Gastrocnemius medialis (tissue), 4 donors: ENCODE data around the gene SOX21. TPM values are rescaled to one million over a fixed set of nuclear protein-coding genes. Genes with fewer than 3 reads are reported as not detected.

Experiments used
- ATAC-seq, 2 donors: fragments of 150-250 bp; one replicate each; pipeline ENCODE4 v1.9.1; 2016
- DNase-seq, 2 donors: peaks; one replicate each; pipeline ENCODE4 v3.0.0-alpha.2; 2019
- H3K27ac ChIP-seq, 4 donors: fragments of 200-600 bp; sonication (generic); 1 replicate in 1 of 4; 2 replicates in 3 of 4; pipeline ENCODE4 v1.5.1; 2016 to 2018; ENCODE audit warnings: mild to moderate bottlenecking in 2 of 4, moderate library complexity in 1 of 4
- H3K27me3 ChIP-seq, 3 donors: fragments of 200-600 bp; sonication (generic) in 2 of 3; 1 replicate in 1 of 3; 2 replicates in 2 of 3; pipeline versions ENCODE4 v1.5.1 to v1.6.0; 2016 to 2019; ENCODE audit warnings: mild to moderate bottlenecking in 1 of 3, moderate library complexity in 1 of 3
- H3K36me3 ChIP-seq, 2 donors: fragments of 200-600 bp; sonication (generic) in 1 of 2; one replicate each; pipeline ENCODE4 v1.5.1; 2017 to 2018
- H3K4me1 ChIP-seq, 2 donors: fragments of 200-600 bp; sonication (generic) in 1 of 2; one replicate each; pipeline ENCODE4 v1.5.1; 2016 to 2017; ENCODE audit warnings: mild to moderate bottlenecking in 2 of 2
- H3K4me3 ChIP-seq, 4 donors: fragments of 200-600 bp; sonication (generic) in 3 of 4; 1 replicate in 1 of 4; 2 replicates in 3 of 4; pipeline ENCODE4 v1.5.1; 2016 to 2019; ENCODE audit warnings: mild to moderate bottlenecking in 2 of 4
- H3K9me3 ChIP-seq, 3 donors: fragments of 200-600 bp; sonication (generic) in 2 of 3; 1 replicate in 1 of 3; 2 replicates in 2 of 3; pipeline ENCODE4 v1.5.1; 2016 to 2019
- POLR2A ChIP-seq, 2 donors: fragments of 450-650 bp; IDR thresholded peaks; one replicate each; pipeline ENCODE4 v1.6.1; 2017; ENCODE audit warnings: antibody characterized with exemption in 2 of 2, mild to moderate bottlenecking in 2 of 2, moderate library complexity in 2 of 2
- in situ Hi-C, 4 donors: fragments of 200-750 bp; cut with MboI; loops; one replicate each; pipeline versions ENCODE4 v1.15.0 to v1.8.0; 2017; ENCODE audit warnings: low sequenced_read_pairs in 4 of 4
- intact Hi-C: fragments of 100-400 bp; cut with DNase I; formaldehyde crosslinking; loops from one replicate; pipeline ENCODE4 v1.15.1; 2023; ENCODE audit warnings: low total_unique reads
- total RNA-seq, 4 donors: library from RNA; depleted of rRNA; stranded (reverse); fragments of >200 nt; gene quantifications; one replicate each; pipeline versions ENCODE4 v1.1.0 to v1.2.3, GENCODE V29; 2016
- TF ChIP-seq, protein P1 (sequence below), 5 experiments: fragments of 450-650 bp in 3 of 5; fragments of 200-600 bp in 2 of 5; sonication (generic) in 2 of 5; IDR thresholded peaks in 4 of 5; conservative IDR thresholded peaks in 1 of 5; 1 replicate in 4 of 5; 2 replicates in 1 of 5; pipeline ENCODE4 v1.5.1; 2016 to 2019; ENCODE audit warnings: antibody characterized with exemption in 5 of 5, mild to moderate bottlenecking in 3 of 5, moderate library complexity in 3 of 5

The SOX21 gene
- total RNA-seq, 4 donors from 2014 or later = not detected

- DNase-seq (no peak), ATAC-seq (no peak)
- in situ Hi-C loops (no loop called here), intact Hi-C loops (no loop called here)
- no peaks in the 10 kb centered on the region for H3K4me1 ChIP-seq
- no peak overlapping the region for H3K4me3 ChIP-seq
- no peaks in the 10 kb centered on the region for H3K9me3 ChIP-seq
- no peak for TF ChIP-seq POLR2A (IDR thresholded peaks at IDR 0.05)
- TF ChIP-seq, protein P1, sequence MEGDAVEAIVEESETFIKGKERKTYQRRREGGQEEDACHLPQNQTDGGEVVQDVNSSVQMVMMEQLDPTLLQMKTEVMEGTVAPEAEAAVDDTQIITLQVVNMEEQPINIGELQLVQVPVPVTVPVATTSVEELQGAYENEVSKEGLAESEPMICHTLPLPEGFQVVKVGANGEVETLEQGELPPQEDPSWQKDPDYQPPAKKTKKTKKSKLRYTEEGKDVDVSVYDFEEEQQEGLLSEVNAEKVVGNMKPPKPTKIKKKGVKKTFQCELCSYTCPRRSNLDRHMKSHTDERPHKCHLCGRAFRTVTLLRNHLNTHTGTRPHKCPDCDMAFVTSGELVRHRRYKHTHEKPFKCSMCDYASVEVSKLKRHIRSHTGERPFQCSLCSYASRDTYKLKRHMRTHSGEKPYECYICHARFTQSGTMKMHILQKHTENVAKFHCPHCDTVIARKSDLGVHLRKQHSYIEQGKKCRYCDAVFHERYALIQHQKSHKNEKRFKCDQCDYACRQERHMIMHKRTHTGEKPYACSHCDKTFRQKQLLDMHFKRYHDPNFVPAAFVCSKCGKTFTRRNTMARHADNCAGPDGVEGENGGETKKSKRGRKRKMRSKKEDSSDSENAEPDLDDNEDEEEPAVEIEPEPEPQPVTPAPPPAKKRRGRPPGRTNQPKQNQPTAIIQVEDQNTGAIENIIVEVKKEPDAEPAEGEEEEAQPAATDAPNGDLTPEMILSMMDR (IDR thresholded peaks at IDR 0.05 in 4 of 5, conservative IDR thresholded peaks at IDR 0.05 in 1 of 5) = no peak
- no peak overlapping the region for H3K27ac ChIP-seq
- H3K36me3 ChIP-seq = no peaks in the 10 kb centered on the region
- peaks cover 70 to 75% (median 74%) of the 10 kb centered on the region in 3 donors for H3K27me3 ChIP-seq
Observed at GRCh38 chr13:94701313-94702180, 10.8 kb downstream of the SOX21 start.

DNA sequence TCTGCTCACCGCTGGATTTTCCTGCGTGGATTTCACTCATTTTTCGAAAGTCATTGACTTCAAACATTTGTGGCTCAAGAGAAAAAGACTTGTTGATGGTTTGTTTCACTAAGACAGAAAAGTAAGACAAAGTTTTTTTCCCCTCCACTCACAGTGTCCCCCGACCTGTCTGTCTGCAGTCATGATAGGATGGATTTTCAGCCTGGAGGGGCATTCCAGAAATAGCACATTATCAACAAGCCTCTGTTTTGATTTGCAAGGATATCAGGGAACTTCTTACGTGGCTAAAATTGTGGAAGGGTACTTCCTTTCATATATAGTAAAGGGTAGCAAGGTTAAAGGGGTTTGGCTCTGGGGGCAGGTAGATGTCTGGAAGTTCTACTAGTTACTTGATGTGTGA lies 11.8 kb downstream of the SOX21 start:
- Histone ChIP-seq H3K9me3 (no peaks in the 10 kb centered on the region), H3K27me3 (peaks cover 60 to 65% (median 64%) of the 10 kb centered on the region in 3 donors), H3K4me1 (no peaks in the 10 kb centered on the region), H3K36me3 (no peaks in the 10 kb centered on the region), H3K27ac (no peak overlapping the region), H3K4me3 (no peak overlapping the region)
- DNase-seq = no peak
- in situ Hi-C loops (no loop called here), intact Hi-C loops (no loop called here)
- no peak for TF ChIP-seq POLR2A (IDR thresholded peaks at IDR 0.05)
- ATAC-seq = no peak

GRCh38 chr13:94700051-94700535 lies 12.3 kb downstream of the SOX21 start:
- Histone ChIP-seq H3K9me3 (no peaks in the 10 kb centered on the region), H3K4me1 (no peaks in the 10 kb centered on the region), H3K4me3 (no peak overlapping the region), H3K36me3 (no peaks in the 10 kb centered on the region), H3K27ac (no peak overlapping the region), H3K27me3 (peaks cover 56 to 60% (median 60%) of the 10 kb centered on the region in 3 donors)
- TF ChIP-seq POLR2A (IDR thresholded peaks at IDR 0.05) = no peak
- TF ChIP-seq, protein P1 (IDR thresholded peaks at IDR 0.05 in 4 of 5, conservative IDR thresholded peaks at IDR 0.05 in 1 of 5) = no peak
- intact Hi-C loops (no loop called here), in situ Hi-C loops (no loop called here)
- no peak for DNase-seq
- ATAC-seq = no peak

GRCh38 chr13:94696171-94696570 lies 16.2 kb downstream of the SOX21 start:
- no peak overlapping the region for H3K27ac ChIP-seq
- no peaks in the 10 kb centered on the region for H3K9me3 ChIP-seq
- intact Hi-C loops (no loop called here), in situ Hi-C loops (no loop called here)
- TF ChIP-seq, protein P1 (IDR thresholded peaks at IDR 0.05 in 4 of 5, conservative IDR thresholded peaks at IDR 0.05 in 1 of 5) = no peak
- TF ChIP-seq POLR2A (IDR thresholded peaks at IDR 0.05) = no peak
- no peak for DNase-seq
- H3K4me1 ChIP-seq = no peaks in the 10 kb centered on the region
- peaks cover 17 to 23% (median 21%) of the 10 kb centered on the region in 3 donors for H3K27me3 ChIP-seq
- no peaks in the 10 kb centered on the region for H3K36me3 ChIP-seq
- no peak overlapping the region for H3K4me3 ChIP-seq
- no peak for ATAC-seq

GRCh38 chr13:94692030-94692429 lies 20.3 kb downstream of the SOX21 start:
- no peaks in the 10 kb centered on the region for H3K36me3 ChIP-seq
- no peak overlapping the region for H3K4me3 ChIP-seq
- in situ Hi-C loops = no loop called here
- intact Hi-C loops = no loop called here
- TF ChIP-seq POLR2A (IDR thresholded peaks at IDR 0.05) = no peak
- TF ChIP-seq, protein P1 (IDR thresholded peaks at IDR 0.05 in 4 of 5, conservative IDR thresholded peaks at IDR 0.05 in 1 of 5) = no peak
- ATAC-seq (no peak), DNase-seq (no peak)
- peaks cover 0 to 3% (median 0%) of the 10 kb centered on the region in 3 donors for H3K27me3 ChIP-seq
- H3K4me1 ChIP-seq = no peaks in the 10 kb centered on the region
- no peak overlapping the region for H3K27ac ChIP-seq
- no peaks in the 10 kb centered on the region for H3K9me3 ChIP-seq
